AG04450 (cell line): ENCODE data around the gene SLC9A1. TPM values are rescaled to one million over a fixed set of nuclear protein-coding genes. Genes with fewer than 3 reads are reported as not detected.
"Not testable (repeated sequence)": the region's sequence is repeated elsewhere in the genome, so short reads cannot be mapped to it uniquely, and the experiment has no call there.

Source experiments
- CTCF ChIA-PET: fragments of 300-600, 350-600 bp; formaldehyde crosslinking; extraction: SDS; loops from one replicate; lab custom pipeline; 2022; ENCODE audit warnings: antibody characterized with exemption, inconsistent platforms; lab: Charles Lee
- POLR2A ChIA-PET: fragments of 350-600 bp; formaldehyde crosslinking; extraction: SDS; loops from one replicate; lab custom pipeline; 2021; ENCODE audit warnings: antibody characterized with exemption, inconsistent platforms; lab: Yijun Ruan, JAX
- DNase-seq: peaks from one replicate; pipeline ENCODE4 v3.0.0-alpha.2; 2011; ENCODE audit warnings: low read depth, low spot score
- H3K27ac ChIP-seq: one replicate; pipeline ENCODE4 v1.5.1; 2012; ENCODE audit warnings: low read depth, low read length, control low read depth
- H3K27me3 ChIP-seq: one replicate; pipeline ENCODE4 v1.6.0; 2012; ENCODE audit warnings: low read length; ENCODE audit not compliant: control insufficient read depth, insufficient read depth
- H3K4me3 ChIP-seq: 2 replicates; pipeline ENCODE4 v1.5.1; 2011; ENCODE audit warnings: mild to moderate bottlenecking, low read depth, low read length, control low read depth
- H3K9me3 ChIP-seq: 2 replicates; pipeline ENCODE4 v1.5.1; 2012; ENCODE audit warnings: low read length; ENCODE audit not compliant: control insufficient read depth, insufficient read depth
- CTCF ChIP-seq: IDR thresholded peaks from 2 replicates; pipeline ENCODE4 v1.5.1; 2011; ENCODE audit warnings: low read depth, low read length, control low read depth, inconsistent platforms
- polyA plus RNA-seq: library from polyadenylated mRNA; depleted of rRNA; stranded (reverse); fragments of >200 nt; gene quantifications from 2 replicates; pipeline ENCODE4 v1.2.3, GENCODE V29; 2011

SLC9A1 gene
- polyA plus RNA-seq, 1 experiment, result 10.8 TPM

DNA sequence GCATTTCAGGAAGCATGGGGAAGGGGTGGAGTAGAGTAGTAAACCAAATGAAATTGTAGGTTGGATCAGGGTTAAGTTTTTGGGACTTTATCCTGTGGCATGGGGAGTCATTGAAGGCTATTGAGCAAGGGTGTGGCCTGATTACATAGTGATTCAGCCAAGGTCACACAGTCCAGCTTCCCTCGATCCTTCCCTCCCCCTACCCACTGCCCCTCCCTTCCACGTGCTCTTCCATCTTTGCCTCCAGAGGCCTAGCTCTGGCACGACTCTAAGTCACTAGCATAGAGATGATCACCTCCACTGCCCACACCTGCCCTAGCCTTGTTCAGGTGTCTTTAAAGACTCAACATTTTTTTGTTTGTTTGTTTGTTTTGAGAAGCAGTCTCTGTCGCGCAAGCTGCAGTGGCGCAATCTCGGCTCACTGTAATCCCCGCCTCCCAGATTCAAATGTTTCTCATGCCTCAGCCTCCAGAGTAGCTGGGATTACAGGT lies 37.2 kb upstream of the SLC9A1 start:
- no peak overlapping the region for H3K4me3 ChIP-seq
- no peaks in the 10 kb centered on the region for H3K9me3 ChIP-seq
- H3K27ac ChIP-seq, result no peak overlapping the region
- ChIA-PET POLR2A (no interaction called here), CTCF (interaction anchor here (0.6 kb wide), 1 partner anchor 101 kb away, joined by 4 read pairs; no protein-coding TSS in a partner anchor)
- no peak for DNase-seq
- no peaks in the 10 kb centered on the region for H3K27me3 ChIP-seq
- TF ChIP-seq CTCF, result no peak

- CTCF ChIA-PET, result interaction anchor here (0.5 kb wide), 1 partner anchor 13 kb away, joined by 3 read pairs; no protein-coding TSS in a partner anchor
- H3K4me3 ChIP-seq, POLR2A ChIA-PET, H3K27ac ChIP-seq, DNase-seq, H3K27me3 ChIP-seq: not testable (repeated sequence)
- H3K9me3 ChIP-seq, result peaks cover 15% of the 10 kb centered on the region
Observed at GRCh38 chr1:27184665-27185064, 29.7 kb upstream of the SLC9A1 start.

- CTCF ChIA-PET, result no interaction called here
- no peak overlapping the region for H3K27ac ChIP-seq
- H3K27me3 ChIP-seq, result no peaks in the 10 kb centered on the region
- POLR2A ChIA-PET, result no interaction called here
- no peak overlapping the region for H3K4me3 ChIP-seq
- no peak for DNase-seq
- TF ChIP-seq CTCF, result no peak
- peaks cover 27% of the 10 kb centered on the region for H3K9me3 ChIP-seq
Observed at GRCh38 chr1:27179979-27180378, 25.1 kb upstream of the SLC9A1 start.

- no peaks in the 10 kb centered on the region for H3K27me3 ChIP-seq
- TF ChIP-seq CTCF, result no peak
- no peak overlapping the region for H3K4me3 ChIP-seq
- ChIA-PET CTCF (no interaction called here), POLR2A (no interaction called here)
- no peak overlapping the region for H3K27ac ChIP-seq
- H3K9me3 ChIP-seq, result peaks cover 27% of the 10 kb centered on the region
- DNase-seq, result no peak
Observed at GRCh38 chr1:27179379-27179778, 24.5 kb upstream of the SLC9A1 start.

DNA sequence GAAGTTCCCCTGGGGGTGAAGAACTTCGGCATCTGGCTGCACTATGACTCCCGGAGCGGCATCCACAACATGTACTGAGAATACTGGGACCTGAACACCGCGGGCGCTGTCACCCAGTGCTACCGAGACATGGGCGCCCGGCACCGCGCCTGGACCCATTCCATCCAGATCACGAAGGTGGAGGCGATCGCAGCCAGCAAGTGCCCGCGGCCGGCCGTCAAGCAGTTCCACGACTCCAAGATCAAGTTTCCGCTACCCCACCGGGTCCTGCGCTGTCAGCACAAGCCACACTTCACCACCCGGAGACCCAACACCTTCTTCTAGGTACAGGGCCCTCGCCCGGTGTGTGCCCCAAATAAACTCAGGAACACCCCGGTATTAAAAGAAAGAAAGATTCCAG lies 22.0 kb upstream of the SLC9A1 start:
- no peak for DNase-seq
- Histone ChIP-seq H3K4me3 (no peak overlapping the region), H3K27me3 (no peaks in the 10 kb centered on the region), H3K27ac (no peak overlapping the region), H3K9me3 (peaks cover 18% of the 10 kb centered on the region)
- ChIA-PET POLR2A (no interaction called here), CTCF (no interaction called here)
- TF ChIP-seq CTCF, result no peak
